SK-N-SH treated with all-trans-retinoic acid at 6 μM for 48 hours (cell line): ENCODE data around the gene TANC2.

Experiments
- ATAC-seq: fragments of 200-7000 bp; cut with Tn5 transposase; 3 replicates; pipeline ENCODE4 v1.9.1; 2020; ENCODE audit warnings: mild to moderate bottlenecking, moderate library complexity
- ARNTL ChIP-seq: fragments of 450-650 bp; formaldehyde crosslinking; IDR thresholded peaks from 2 replicates; pipeline ENCODE4 v1.5.0; 2020; ENCODE audit warnings: low read depth, mild to moderate bottlenecking, moderate library complexity, borderline replicate concordance
- BACH2 ChIP-seq: fragments of 250-450 bp; sonication (Bioruptor Pico); IDR thresholded peaks from 2 replicates; pipeline ENCODE4 v1.9.0; 2021; ENCODE audit warnings: mild to moderate bottlenecking, borderline replicate concordance
- CSDC2 ChIP-seq: fragments of 250-450 bp; sonication (Bioruptor Pico); IDR thresholded peaks from 2 replicates; pipeline ENCODE4 v1.5.0; 2020; ENCODE audit warnings: mild to moderate bottlenecking, moderate library complexity
- ESRRG ChIP-seq: fragments of 250-450 bp; sonication (Bioruptor Pico); IDR thresholded peaks from 2 replicates; pipeline ENCODE4 v1.6.1; 2021; ENCODE audit warnings: mild to moderate bottlenecking
- GLIS3 ChIP-seq: fragments of 250-450 bp; sonication (Bioruptor Pico); IDR thresholded peaks from 2 replicates; pipeline ENCODE4 v1.5.0; 2020; ENCODE audit warnings: mild to moderate bottlenecking, moderate library complexity
- ISL1 ChIP-seq: fragments of 250-450 bp; sonication (Bioruptor Pico); IDR thresholded peaks from 2 replicates; pipeline ENCODE4 v2.1.2; 2022; ENCODE audit warnings: mild to moderate bottlenecking, moderate library complexity
- OSR1 ChIP-seq: fragments of 250-450 bp; sonication (Bioruptor Pico); IDR thresholded peaks from 2 replicates; pipeline ENCODE4 v1.8.0; 2022; ENCODE audit warnings: moderate library complexity, mild to moderate bottlenecking, inconsistent platforms
- PATZ1 ChIP-seq: fragments of 250-450 bp; sonication (Bioruptor Pico); IDR thresholded peaks from 2 replicates; pipeline ENCODE4 v1.8.0; 2020; ENCODE audit warnings: mild to moderate bottlenecking, moderate library complexity, borderline replicate concordance
- POU6F1 ChIP-seq: fragments of 250-450 bp; sonication (Bioruptor Pico); IDR thresholded peaks from 2 replicates; pipeline ENCODE4 v1.8.0; 2021; ENCODE audit warnings: low read depth, mild to moderate bottlenecking, moderate library complexity, borderline replicate concordance
- PPARA ChIP-seq: fragments of 250-450 bp; sonication (Bioruptor Pico); IDR thresholded peaks from 2 replicates; pipeline ENCODE4 v1.5.0; 2020; ENCODE audit warnings: mild to moderate bottlenecking, borderline replicate concordance
- RARB ChIP-seq: fragments of 250-450 bp; sonication (Bioruptor Pico); IDR thresholded peaks from 2 replicates; pipeline ENCODE4 v1.8.0; 2021; ENCODE audit warnings: mild to moderate bottlenecking, moderate library complexity
- SNAI2 ChIP-seq: fragments of 250-450 bp; sonication (Bioruptor Pico); IDR thresholded peaks from 2 replicates; pipeline ENCODE4 v1.5.0; 2020; ENCODE audit warnings: mild to moderate bottlenecking, moderate library complexity
- TOX ChIP-seq: fragments of 250-450 bp; sonication (Bioruptor Pico); IDR thresholded peaks from 2 replicates; pipeline ENCODE4 v1.8.0; 2021; ENCODE audit warnings: mild to moderate bottlenecking, moderate library complexity, borderline replicate concordance
- ZC3H10 ChIP-seq: fragments of 250-450 bp; sonication (Bioruptor Pico); IDR thresholded peaks from 2 replicates; pipeline ENCODE4 v1.5.1; 2021; ENCODE audit warnings: mild to moderate bottlenecking, moderate library complexity
- ZFP3 ChIP-seq: fragments of 250-450 bp; sonication (Bioruptor Pico); IDR thresholded peaks from 2 replicates; pipeline ENCODE4 v1.5.0; 2020; ENCODE audit warnings: mild to moderate bottlenecking, moderate library complexity
- ZFP30 ChIP-seq: fragments of 450-650 bp; formaldehyde crosslinking; IDR thresholded peaks from 2 replicates; pipeline ENCODE4 v1.5.0; 2022; ENCODE audit warnings: mild to moderate bottlenecking, moderate library complexity
- ZNF565 ChIP-seq: fragments of 450-650 bp; formaldehyde crosslinking; conservative IDR thresholded peaks from 2 replicates; pipeline ENCODE4 v1.5.0; 2020; ENCODE audit warnings: low read depth, mild to moderate bottlenecking, moderate library complexity
- ZNF70 ChIP-seq: fragments of 450-650 bp; formaldehyde crosslinking; IDR thresholded peaks from 2 replicates; pipeline ENCODE4 v1.5.0; 2020; ENCODE audit warnings: mild to moderate bottlenecking, moderate library complexity
- ZNF8 ChIP-seq: fragments of 450-650 bp; formaldehyde crosslinking; IDR thresholded peaks from 2 replicates; pipeline ENCODE4 v1.5.0; 2020; ENCODE audit warnings: mild to moderate bottlenecking, moderate library complexity
- TF ChIP-seq, protein P1 (sequence below): fragments of 250-450 bp; sonication (Bioruptor Pico); IDR thresholded peaks from 2 replicates; pipeline ENCODE4 v1.5.1; 2021; ENCODE audit warnings: mild to moderate bottlenecking, moderate library complexity
- TF ChIP-seq, protein P2 (sequence below): fragments of 250-450 bp; sonication (Bioruptor Pico); IDR thresholded peaks from 2 replicates; pipeline ENCODE4 v1.5.1; 2020; ENCODE audit warnings: low read depth, mild to moderate bottlenecking, moderate library complexity
- TF ChIP-seq, protein P3 (sequence below): fragments of 250-450 bp; sonication (Bioruptor Pico); IDR thresholded peaks from 2 replicates; pipeline ENCODE4 v1.5.0; 2020; ENCODE audit warnings: mild to moderate bottlenecking, moderate library complexity

Gene TANC2

DNA sequence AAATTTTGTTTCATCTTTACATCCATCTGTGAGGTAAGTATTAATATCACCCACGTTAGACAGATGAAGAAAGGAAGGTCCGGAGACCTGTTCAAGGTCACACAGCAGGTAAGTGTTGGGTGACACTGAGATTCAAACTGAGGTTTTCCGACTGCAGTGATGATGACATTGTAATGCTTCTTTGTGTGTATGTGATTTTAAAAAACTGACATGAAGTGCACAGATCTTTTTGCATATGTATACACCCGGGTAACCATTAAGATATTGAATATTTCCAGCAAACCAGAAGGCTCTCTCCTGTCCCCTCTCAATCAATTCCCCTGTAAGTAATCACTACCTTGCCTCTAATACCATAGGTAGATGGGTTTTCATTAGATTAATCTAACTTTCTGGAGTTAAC, 1.5 kb upstream of the TANC2 start:
- TF ChIP-seq RARB (no peak), ISL1 (CRISPR knock-in tag) (no peak), ESRRG (CRISPR knock-in tag) (no peak), GLIS3 (CRISPR knock-in tag) (no peak), ZC3H10 (CRISPR knock-in tag) (no peak), PATZ1 (CRISPR knock-in tag) (no peak), OSR1 (CRISPR knock-in tag) (no peak), BACH2 (CRISPR knock-in tag) (no peak), ZNF70 (no peak), POU6F1 (CRISPR knock-in tag) (no peak), ZNF8 (CRISPR knock-in tag) (no peak), CSDC2 (no peak), ARNTL (CRISPR knock-in tag) (no peak), TOX (CRISPR knock-in tag) (no peak)
- TF ChIP-seq, protein P1, sequence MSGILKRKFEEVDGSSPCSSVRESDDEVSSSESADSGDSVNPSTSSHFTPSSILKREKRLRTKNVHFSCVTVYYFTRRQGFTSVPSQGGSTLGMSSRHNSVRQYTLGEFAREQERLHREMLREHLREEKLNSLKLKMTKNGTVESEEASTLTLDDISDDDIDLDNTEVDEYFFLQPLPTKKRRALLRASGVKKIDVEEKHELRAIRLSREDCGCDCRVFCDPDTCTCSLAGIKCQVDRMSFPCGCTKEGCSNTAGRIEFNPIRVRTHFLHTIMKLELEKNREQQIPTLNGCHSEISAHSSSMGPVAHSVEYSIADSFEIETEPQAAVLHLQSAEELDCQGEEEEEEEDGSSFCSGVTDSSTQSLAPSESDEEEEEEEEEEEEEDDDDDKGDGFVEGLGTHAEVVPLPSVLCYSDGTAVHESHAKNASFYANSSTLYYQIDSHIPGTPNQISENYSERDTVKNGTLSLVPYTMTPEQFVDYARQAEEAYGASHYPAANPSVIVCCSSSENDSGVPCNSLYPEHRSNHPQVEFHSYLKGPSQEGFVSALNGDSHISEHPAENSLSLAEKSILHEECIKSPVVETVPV (CRISPR knock-in tag) = no peak
- TF ChIP-seq, all 23 proteins: peak for 0
- ATAC-seq = no peak

GRCh38 chr17:62965174-62965685, 805 bp upstream of the TANC2 start:
- no peak for ATAC-seq
- TF ChIP-seq ZC3H10 (CRISPR knock-in tag) = no peak
- TF ChIP-seq ZNF8 (CRISPR knock-in tag) = no peak
- TF ChIP-seq BACH2 (CRISPR knock-in tag) = no peak
- no peak for TF ChIP-seq ARNTL (CRISPR knock-in tag)
- TF ChIP-seq ISL1 (CRISPR knock-in tag) = no peak
- TF ChIP-seq, protein P1 (CRISPR knock-in tag) = no peak
- TF ChIP-seq, protein P2, sequence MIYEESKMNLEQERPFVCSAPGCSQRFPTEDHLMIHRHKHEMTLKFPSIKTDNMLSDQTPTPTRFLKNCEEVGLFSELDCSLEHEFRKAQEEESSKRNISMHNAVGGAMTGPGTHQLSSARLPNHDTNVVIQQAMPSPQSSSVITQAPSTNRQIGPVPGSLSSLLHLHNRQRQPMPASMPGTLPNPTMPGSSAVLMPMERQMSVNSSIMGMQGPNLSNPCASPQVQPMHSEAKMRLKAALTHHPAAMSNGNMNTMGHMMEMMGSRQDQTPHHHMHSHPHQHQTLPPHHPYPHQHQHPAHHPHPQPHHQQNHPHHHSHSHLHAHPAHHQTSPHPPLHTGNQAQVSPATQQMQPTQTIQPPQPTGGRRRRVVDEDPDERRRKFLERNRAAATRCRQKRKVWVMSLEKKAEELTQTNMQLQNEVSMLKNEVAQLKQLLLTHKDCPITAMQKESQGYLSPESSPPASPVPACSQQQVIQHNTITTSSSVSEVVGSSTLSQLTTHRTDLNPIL (CRISPR knock-in tag) = no peak
- TF ChIP-seq PPARA = no peak
- TF ChIP-seq SNAI2 (CRISPR knock-in tag) = no peak
- TF ChIP-seq ZNF565 (CRISPR knock-in tag) = no peak
- no peak for TF ChIP-seq ZNF70
- no peak for TF ChIP-seq RARB
- no peak for TF ChIP-seq ZFP3
- TF ChIP-seq OSR1 (CRISPR knock-in tag) = no peak
- TF ChIP-seq, protein P3, sequence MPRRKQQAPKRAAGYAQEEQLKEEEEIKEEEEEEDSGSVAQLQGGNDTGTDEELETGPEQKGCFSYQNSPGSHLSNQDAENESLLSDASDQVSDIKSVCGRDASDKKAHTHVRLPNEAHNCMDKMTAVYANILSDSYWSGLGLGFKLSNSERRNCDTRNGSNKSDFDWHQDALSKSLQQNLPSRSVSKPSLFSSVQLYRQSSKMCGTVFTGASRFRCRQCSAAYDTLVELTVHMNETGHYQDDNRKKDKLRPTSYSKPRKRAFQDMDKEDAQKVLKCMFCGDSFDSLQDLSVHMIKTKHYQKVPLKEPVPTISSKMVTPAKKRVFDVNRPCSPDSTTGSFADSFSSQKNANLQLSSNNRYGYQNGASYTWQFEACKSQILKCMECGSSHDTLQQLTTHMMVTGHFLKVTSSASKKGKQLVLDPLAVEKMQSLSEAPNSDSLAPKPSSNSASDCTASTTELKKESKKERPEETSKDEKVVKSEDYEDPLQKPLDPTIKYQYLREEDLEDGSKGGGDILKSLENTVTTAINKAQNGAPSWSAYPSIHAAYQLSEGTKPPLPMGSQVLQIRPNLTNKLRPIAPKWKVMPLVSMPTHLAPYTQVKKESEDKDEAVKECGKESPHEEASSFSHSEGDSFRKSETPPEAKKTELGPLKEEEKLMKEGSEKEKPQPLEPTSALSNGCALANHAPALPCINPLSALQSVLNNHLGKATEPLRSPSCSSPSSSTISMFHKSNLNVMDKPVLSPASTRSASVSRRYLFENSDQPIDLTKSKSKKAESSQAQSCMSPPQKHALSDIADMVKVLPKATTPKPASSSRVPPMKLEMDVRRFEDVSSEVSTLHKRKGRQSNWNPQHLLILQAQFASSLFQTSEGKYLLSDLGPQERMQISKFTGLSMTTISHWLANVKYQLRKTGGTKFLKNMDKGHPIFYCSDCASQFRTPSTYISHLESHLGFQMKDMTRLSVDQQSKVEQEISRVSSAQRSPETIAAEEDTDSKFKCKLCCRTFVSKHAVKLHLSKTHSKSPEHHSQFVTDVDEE = no peak
- TF ChIP-seq ZFP30 (CRISPR knock-in tag) = no peak
- TF ChIP-seq CSDC2 = no peak
- no peak for TF ChIP-seq ESRRG (CRISPR knock-in tag)
- no peak for TF ChIP-seq GLIS3 (CRISPR knock-in tag)
